ENCODE results near the gene TMEM131L.

GRCh38 chr4:153532636-153533035, 66.5 kb downstream of the TMEM131L start:
- TF ChIP-seq CTCF (IDR thresholded peaks at IDR 0.05; ENCODE audit: low read depth, low read length, poor library complexity, severe bottlenecking) (no peak), EZH2phosphoT487 (IDR thresholded peaks at IDR 0.05; ENCODE audit: borderline replicate concordance, low read length) (no peak)
